Tibial nerve (tissue), 4 donors: ENCODE data around the gene AKAP8L.
A peak's percentile ranks its signal among the peaks of the same experiment; 100 is the strongest.

Source experiments
- CTCF ChIP-seq, 5 experiments: fragments of 200-600 bp in 3 of 5; fragments of 450-650 bp in 2 of 5; sonication (generic) in 3 of 5; IDR thresholded peaks; one replicate each; pipeline ENCODE4 v1.5.1; 2016 to 2019; ENCODE audit warnings: antibody characterized with exemption in 5 of 5, mild to moderate bottlenecking in 3 of 5, moderate library complexity in 2 of 5
- EP300 ChIP-seq, 2 donors: sonication (generic); formaldehyde crosslinking; IDR thresholded peaks; one replicate each; pipeline ENCODE4 v1.6.1; 2017; ENCODE audit warnings: antibody characterized with exemption in 2 of 2, mild to moderate bottlenecking in 1 of 2
- POLR2A ChIP-seq, 2 donors: fragments of 450-650 bp; IDR thresholded peaks; one replicate each; pipeline ENCODE4 v1.6.1; 2017; ENCODE audit warnings: antibody characterized with exemption in 2 of 2, mild to moderate bottlenecking in 2 of 2, moderate library complexity in 2 of 2

GRCh38 chr19:15332311-15332996, 86.3 kb downstream of the AKAP8L start, which contains the start of gene BRD4:
- TF ChIP-seq CTCF (IDR thresholded peaks at IDR 0.05) = no peak
- peak; percentile 38 to 74 for TF ChIP-seq POLR2A (IDR thresholded peaks at IDR 0.05)
- peak in 1 of 2 donors; percentile 46 for TF ChIP-seq EP300 (IDR thresholded peaks at IDR 0.05)
